ENCODE results near the gene IGF2BP2. TPM values are rescaled to one million over a fixed set of nuclear protein-coding genes. Genes with fewer than 3 reads are reported as not detected.
"Not testable (repeated sequence)": the region's sequence is repeated elsewhere in the genome, so short reads cannot be mapped to it uniquely, and the experiment has no call there.

IGF2BP2 gene
- total RNA-seq, 2 donors from 2014 or later = 2.6 to 2.7 TPM

GRCh38 chr3:185789891-185790830 is 34.7 kb downstream of the IGF2BP2 start:
- DNase-seq (ENCODE audit: low spot score) (no peak), ATAC-seq (ENCODE audit: insufficient number of reproducible peaks, low FRiP score, low read depth) (no peak)
- no peak overlapping the region for H3K4me3 ChIP-seq
- no peak for TF ChIP-seq CTCF (IDR thresholded peaks at IDR 0.05)
- no peaks in the 10 kb centered on the region for H3K9me3 ChIP-seq
- no peak overlapping the region for H3K27ac ChIP-seq
- H3K36me3 ChIP-seq = no peaks in the 10 kb centered on the region
- H3K27me3 ChIP-seq (replicated peaks; ENCODE audit: insufficient read depth) = no peaks in the 10 kb centered on the region
- no peaks in the 10 kb centered on the region for H3K4me1 ChIP-seq (ENCODE audit: control insufficient read depth in 1 of 2, low read depth in 2 of 2)

GRCh38 chr3:185789134-185789533 is 35.7 kb downstream of the IGF2BP2 start:
- Histone ChIP-seq H3K4me1 (ENCODE audit: control insufficient read depth in 1 of 2, low read depth in 2 of 2) (no peaks in the 10 kb centered on the region), H3K4me3 (no peak overlapping the region), H3K36me3 (no peaks in the 10 kb centered on the region), H3K9me3 (no peaks in the 10 kb centered on the region), H3K27ac (no peak overlapping the region), H3K27me3 (replicated peaks; ENCODE audit: insufficient read depth) (no peaks in the 10 kb centered on the region)
- no peak for TF ChIP-seq CTCF (IDR thresholded peaks at IDR 0.05)
- DNase-seq (ENCODE audit: low spot score) (no peak), ATAC-seq (ENCODE audit: insufficient number of reproducible peaks, low FRiP score, low read depth) (no peak)

GRCh38 chr3:185788292-185788691 is 36.5 kb downstream of the IGF2BP2 start:
- Histone ChIP-seq H3K4me1 (ENCODE audit: control insufficient read depth in 1 of 2, low read depth in 2 of 2) (no peaks in the 10 kb centered on the region), H3K27me3 (replicated peaks; ENCODE audit: insufficient read depth) (no peaks in the 10 kb centered on the region), H3K9me3 (no peaks in the 10 kb centered on the region), H3K36me3 (no peaks in the 10 kb centered on the region), H3K27ac (no peak overlapping the region), H3K4me3 (no peak overlapping the region)
- DNase-seq (ENCODE audit: low spot score) (no peak), ATAC-seq (ENCODE audit: insufficient number of reproducible peaks, low FRiP score, low read depth) (no peak)
- no peak for TF ChIP-seq CTCF (IDR thresholded peaks at IDR 0.05)

- Histone ChIP-seq H3K4me1 (ENCODE audit: control insufficient read depth in 1 of 2, low read depth in 2 of 2) (no peaks in the 10 kb centered on the region), H3K36me3 (no peaks in the 10 kb centered on the region), H3K9me3 (no peaks in the 10 kb centered on the region), H3K27me3 (replicated peaks; ENCODE audit: insufficient read depth) (no peaks in the 10 kb centered on the region), H3K27ac (no peak overlapping the region), H3K4me3 (no peak overlapping the region)
- DNase-seq (ENCODE audit: low spot score) (no peak), ATAC-seq (ENCODE audit: insufficient number of reproducible peaks, low FRiP score, low read depth) (no peak)
- no peak for TF ChIP-seq CTCF (IDR thresholded peaks at IDR 0.05)
These were observed 37.6 kb downstream of the IGF2BP2 start for GRCh38 chr3:185786956-185787877.

- not testable (repeated sequence) for H3K36me3 ChIP-seq; H3K4me1 ChIP-seq (ENCODE audit: control insufficient read depth in 1 of 2, low read depth in 2 of 2); H3K27me3 ChIP-seq (replicated peaks; ENCODE audit: insufficient read depth); DNase-seq (ENCODE audit: low spot score); H3K9me3 ChIP-seq; ATAC-seq (ENCODE audit: insufficient number of reproducible peaks, low FRiP score, low read depth); H3K27ac ChIP-seq; H3K4me3 ChIP-seq
These were observed 38.6 kb downstream of the IGF2BP2 start for GRCh38 chr3:185786258-185786657.

All from thoracic aorta (tissue), 2 donors.